Measurements from ENCODE around the gene SNX13.

SNX13 gene

DNA sequence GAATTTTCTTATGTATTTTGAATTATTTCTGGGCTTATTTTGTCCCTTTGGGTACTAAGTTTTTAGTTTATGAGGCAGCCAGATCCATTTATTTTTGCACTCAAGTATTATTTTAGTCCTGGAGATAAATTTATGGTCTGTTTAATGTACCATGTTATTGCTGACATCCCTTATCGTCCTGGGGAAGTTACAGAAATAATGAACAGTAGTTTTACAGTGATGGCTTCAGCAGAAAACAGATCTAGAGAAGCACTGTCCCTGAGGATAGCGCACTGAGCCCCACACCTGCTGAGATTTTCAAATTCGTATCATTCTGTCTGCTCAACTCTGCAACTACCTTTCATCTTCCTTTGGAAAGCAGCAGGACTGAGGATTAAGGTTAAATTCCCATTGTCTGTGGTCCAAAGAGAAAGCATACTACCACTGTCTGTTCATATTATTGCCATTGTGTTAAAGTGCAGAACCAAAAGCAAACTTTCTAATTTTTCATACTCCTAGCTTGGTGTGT is 168.3 kb downstream of the SNX13 start:
- DNase-seq (ENCODE audit: extremely low read depth, low read depth), result no peak
- TF ChIP-seq CTCF (IDR thresholded peaks at IDR 0.05; ENCODE audit: low read depth, low read length, missing control alignments), result no peak
- no peak overlapping the region for H3K4me3 ChIP-seq (replicated peaks; ENCODE audit: low read depth, low read length)

DNA sequence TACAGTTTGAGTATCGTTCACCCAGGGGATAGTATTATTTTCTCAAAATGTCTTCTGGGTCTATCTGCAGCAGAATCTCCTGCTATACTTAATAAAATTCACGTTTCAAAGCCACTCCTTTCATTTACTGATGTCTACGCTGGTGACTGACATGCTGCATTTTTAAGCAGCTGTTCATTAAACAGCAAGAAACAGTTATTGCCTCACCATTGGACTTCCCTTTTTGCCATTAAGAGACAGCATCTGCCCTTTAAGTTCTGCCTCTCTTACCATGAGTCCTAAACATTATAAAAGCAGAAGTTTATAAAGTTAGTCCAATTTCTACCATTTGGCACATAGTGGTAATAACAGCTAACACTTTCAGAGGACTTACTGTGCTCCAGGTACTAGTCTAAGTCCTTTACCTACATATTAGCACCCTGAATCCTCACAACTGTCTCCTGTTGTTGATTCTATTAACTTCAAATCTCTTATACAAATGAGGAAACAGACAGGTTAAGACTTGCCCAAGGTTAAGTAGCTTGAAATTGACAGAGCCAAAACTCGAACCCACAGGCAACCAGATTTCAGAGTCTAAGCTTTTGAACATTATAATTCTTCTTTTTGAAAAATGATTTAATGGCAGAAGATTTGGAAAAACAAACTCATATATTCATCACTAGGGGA is 169.5 kb downstream of the SNX13 start:
- no peak for DNase-seq (ENCODE audit: extremely low read depth, low read depth)
- TF ChIP-seq CTCF (IDR thresholded peaks at IDR 0.05; ENCODE audit: low read depth, low read length, missing control alignments), result no peak
- H3K4me3 ChIP-seq (replicated peaks; ENCODE audit: low read depth, low read length), result no peak overlapping the region

DNA sequence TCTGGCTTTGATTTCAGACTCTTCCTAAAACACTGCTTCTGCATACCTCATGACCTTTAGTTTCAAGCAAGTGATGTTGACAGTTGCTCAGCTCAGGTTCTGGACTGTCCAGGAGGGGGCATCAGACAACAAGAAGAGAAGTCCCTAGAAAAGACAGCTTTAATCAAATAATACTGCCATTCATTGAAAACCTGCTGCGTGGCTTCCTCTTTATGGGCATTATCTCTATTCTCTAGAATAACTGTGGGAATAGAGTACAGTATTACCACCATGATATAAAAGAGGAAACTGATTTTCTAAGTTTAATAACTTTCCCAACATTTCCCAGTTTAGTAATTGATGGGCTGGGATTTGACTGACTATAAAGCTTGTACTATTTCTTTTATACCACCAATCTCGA is 170.4 kb downstream of the SNX13 start:
- DNase-seq (ENCODE audit: extremely low read depth, low read depth), result peak; percentile 21
- peak; percentile 83 for TF ChIP-seq CTCF (IDR thresholded peaks at IDR 0.05; ENCODE audit: low read depth, low read length, missing control alignments)
- H3K4me3 ChIP-seq (replicated peaks; ENCODE audit: low read depth, low read length), result no peak overlapping the region

- DNase-seq (ENCODE audit: extremely low read depth, low read depth), result no peak
- TF ChIP-seq CTCF (IDR thresholded peaks at IDR 0.05; ENCODE audit: low read depth, low read length, missing control alignments), result no peak
These were observed 182.3 kb downstream of the SNX13 start for GRCh38 chr7:17758008-17758407.

DNA sequence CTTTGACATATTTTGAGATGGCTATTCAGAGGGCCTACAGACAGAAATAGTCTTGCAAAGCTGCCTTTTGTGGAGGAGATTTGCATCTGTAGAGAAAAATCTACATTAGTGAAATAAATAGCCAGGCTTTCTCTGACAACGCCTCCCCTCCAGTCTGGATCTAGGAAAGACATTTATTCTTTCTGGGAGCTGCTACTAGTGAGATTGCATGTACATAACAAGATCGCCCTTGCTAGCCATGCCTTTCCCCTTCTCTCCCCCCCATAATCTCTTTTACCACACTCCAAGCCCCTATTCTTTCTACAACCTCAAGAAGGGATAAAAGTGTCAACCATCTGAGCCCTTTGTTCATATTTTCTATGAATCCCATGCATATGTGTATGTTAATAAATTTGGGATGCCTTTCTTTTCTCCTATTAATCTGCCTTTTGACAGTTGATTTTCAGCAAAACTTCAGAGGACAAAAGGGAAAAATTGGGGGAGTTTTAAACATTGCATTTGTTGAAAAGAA is 194.2 kb downstream of the SNX13 start:
- DNase-seq (ENCODE audit: extremely low read depth, low read depth), result no peak
- no peak for TF ChIP-seq CTCF (IDR thresholded peaks at IDR 0.05; ENCODE audit: low read depth, low read length, missing control alignments)
- no peak overlapping the region for H3K4me3 ChIP-seq (replicated peaks; ENCODE audit: low read depth, low read length)

More at GRCh38 chr7:17758008-17758407, 182.3 kb downstream of the SNX13 start:
- no peak overlapping the region for H3K4me3 ChIP-seq (replicated peaks; ENCODE audit: low read depth, low read length)

DNA sequence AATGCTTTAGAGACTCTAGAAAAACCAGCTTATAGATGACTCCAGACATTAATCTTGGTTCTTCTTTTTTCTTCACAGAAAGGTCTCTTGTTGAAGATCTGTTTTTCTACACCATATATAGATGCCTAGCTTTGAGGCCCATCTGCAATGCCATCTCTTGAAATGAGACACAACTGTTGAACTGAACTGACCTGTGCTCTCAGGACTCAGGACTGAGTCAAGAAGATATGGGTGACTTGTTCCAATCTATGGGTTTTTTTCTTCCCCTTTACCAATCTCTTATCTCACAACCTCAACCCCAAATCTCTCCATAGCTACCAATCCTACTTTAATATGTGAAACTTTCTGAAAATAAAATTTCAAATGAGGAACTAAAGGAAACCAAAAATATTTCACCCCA is 194.7 kb downstream of the SNX13 start:
- TF ChIP-seq CTCF (IDR thresholded peaks at IDR 0.05; ENCODE audit: low read depth, low read length, missing control alignments), result no peak
- H3K4me3 ChIP-seq (replicated peaks; ENCODE audit: low read depth, low read length), result no peak overlapping the region
- DNase-seq (ENCODE audit: extremely low read depth, low read depth), result no peak
